Measurements from ENCODE around the gene BRF1. TPM values are rescaled to one million over a fixed set of nuclear protein-coding genes. Genes with fewer than 3 reads are reported as not detected.
"Not testable (repeated sequence)": the region's sequence is repeated elsewhere in the genome, so short reads cannot be mapped to it uniquely, and the experiment has no call there.

The BRF1 gene
- total and polyA plus RNA-seq, 2 donors (not counting 1 experiment from before 2014, with no cell fraction given), result 7.4 to 33.4 TPM

DNA sequence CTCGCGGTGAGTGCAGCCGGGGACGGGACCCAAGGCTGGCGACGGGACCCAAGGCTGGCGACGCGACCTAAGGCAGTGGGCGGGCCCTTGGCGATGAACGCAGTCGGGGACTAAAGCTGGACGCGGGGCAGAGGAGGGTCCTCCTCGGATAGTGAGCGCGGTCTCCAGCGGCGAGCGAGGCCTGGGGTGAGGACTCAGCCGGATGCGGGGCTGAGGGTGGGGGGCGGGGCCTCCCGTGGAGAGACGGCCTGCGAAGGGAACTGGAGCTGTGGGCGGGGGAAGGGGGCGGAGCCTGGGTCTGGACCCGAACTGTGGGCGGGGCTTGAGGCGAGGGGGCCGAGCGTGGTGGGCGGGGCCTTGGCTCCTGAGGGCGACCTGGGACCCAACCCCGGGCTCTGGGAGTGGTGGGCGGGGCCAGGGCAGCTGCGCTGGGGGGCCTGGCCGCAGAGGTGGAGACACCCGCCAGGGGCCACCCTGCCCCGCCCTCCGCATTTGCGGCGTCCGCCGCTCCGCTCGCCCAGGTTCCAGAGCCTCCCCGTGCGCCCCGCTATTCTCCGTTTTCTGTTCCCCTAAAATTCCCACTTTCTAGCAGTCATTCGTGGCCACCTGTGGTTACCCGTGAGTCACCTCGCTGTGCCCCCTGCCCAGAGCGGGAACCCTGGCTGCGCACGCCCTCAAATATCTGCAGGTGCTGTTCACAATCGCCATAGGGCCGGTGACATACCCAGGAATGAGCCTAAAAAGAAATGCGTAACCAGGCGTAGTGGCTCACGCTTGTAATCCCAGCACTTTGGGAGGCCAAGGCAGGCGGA, 508 bp upstream of the BRF1 start:
- Histone ChIP-seq H3K4me1 (ENCODE audit: control insufficient read depth, extremely low read depth, insufficient read depth, low read length) (peaks cover 2% of the 10 kb centered on the region), H2AFZ (ENCODE audit: low read length) (peak overlapping the region; percentile 93), H3K4me3 (replicated peaks in 1 of 4; ENCODE audit: control extremely low read depth in 1 of 4, insufficient read depth in 1 of 4, low read depth in 3 of 4, low read length in 4 of 4) (peak overlapping the region; percentile 58 to 87 (median 78)), H3K27ac (ENCODE audit: insufficient read depth, low read length) (peak overlapping the region; percentile 88), H3K9me3 (ENCODE audit: control insufficient read depth, insufficient read depth, low read depth, low read length) (no peaks in the 10 kb centered on the region), H3K79me2 (ENCODE audit: control insufficient read depth, insufficient read depth, low read length) (peaks cover 15% of the 10 kb centered on the region), H4K20me1 (ENCODE audit: control insufficient read depth, extremely low read depth, insufficient read depth, low read length) (no peaks in the 10 kb centered on the region), H3K4me2 (ENCODE audit: extremely low read depth, insufficient read depth, low read length) (peak overlapping the region; percentile 78), H3K27me3 (ENCODE audit: control insufficient read depth, insufficient read depth, low read length) (no peaks in the 10 kb centered on the region), H3K9ac (ENCODE audit: insufficient read depth, low read length) (peak overlapping the region; percentile 96), H3K36me3 (ENCODE audit: control insufficient read depth, insufficient read depth, low read length) (no peaks in the 10 kb centered on the region)
- TF ChIP-seq, protein P1, sequence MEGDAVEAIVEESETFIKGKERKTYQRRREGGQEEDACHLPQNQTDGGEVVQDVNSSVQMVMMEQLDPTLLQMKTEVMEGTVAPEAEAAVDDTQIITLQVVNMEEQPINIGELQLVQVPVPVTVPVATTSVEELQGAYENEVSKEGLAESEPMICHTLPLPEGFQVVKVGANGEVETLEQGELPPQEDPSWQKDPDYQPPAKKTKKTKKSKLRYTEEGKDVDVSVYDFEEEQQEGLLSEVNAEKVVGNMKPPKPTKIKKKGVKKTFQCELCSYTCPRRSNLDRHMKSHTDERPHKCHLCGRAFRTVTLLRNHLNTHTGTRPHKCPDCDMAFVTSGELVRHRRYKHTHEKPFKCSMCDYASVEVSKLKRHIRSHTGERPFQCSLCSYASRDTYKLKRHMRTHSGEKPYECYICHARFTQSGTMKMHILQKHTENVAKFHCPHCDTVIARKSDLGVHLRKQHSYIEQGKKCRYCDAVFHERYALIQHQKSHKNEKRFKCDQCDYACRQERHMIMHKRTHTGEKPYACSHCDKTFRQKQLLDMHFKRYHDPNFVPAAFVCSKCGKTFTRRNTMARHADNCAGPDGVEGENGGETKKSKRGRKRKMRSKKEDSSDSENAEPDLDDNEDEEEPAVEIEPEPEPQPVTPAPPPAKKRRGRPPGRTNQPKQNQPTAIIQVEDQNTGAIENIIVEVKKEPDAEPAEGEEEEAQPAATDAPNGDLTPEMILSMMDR (conservative IDR thresholded peaks at IDR 0.05 in 1 of 2, IDR thresholded peaks at IDR 0.05 in 1 of 2; ENCODE audit: low read depth in 1 of 2, low read length in 2 of 2), result no peak
- TF ChIP-seq EZH2 (IDR thresholded peaks at IDR 0.05; ENCODE audit: low read length, missing control alignments), result no peak
- DNase-seq (ENCODE audit: low read depth in 2 of 2), result peak; percentile 87 to 93

GRCh38 chr14:105299654-105300541, 903 bp downstream of the BRF1 start:
- TF ChIP-seq EZH2 (IDR thresholded peaks at IDR 0.05; ENCODE audit: low read length, missing control alignments), result no peak
- TF ChIP-seq, protein P1 (conservative IDR thresholded peaks at IDR 0.05 in 1 of 2, IDR thresholded peaks at IDR 0.05 in 1 of 2; ENCODE audit: low read depth in 1 of 2, low read length in 2 of 2), result no peak
- Histone ChIP-seq H3K4me3 (replicated peaks in 1 of 4; ENCODE audit: control extremely low read depth in 1 of 4, insufficient read depth in 1 of 4, low read depth in 3 of 4, low read length in 4 of 4) (peak overlapping the region; percentile 49 to 87 (median 78)), H2AFZ (ENCODE audit: low read length) (peak overlapping the region; percentile 94), H3K9ac (ENCODE audit: insufficient read depth, low read length) (peak overlapping the region; percentile 96), H4K20me1 (ENCODE audit: control insufficient read depth, extremely low read depth, insufficient read depth, low read length) (no peaks in the 10 kb centered on the region), H3K79me2 (ENCODE audit: control insufficient read depth, insufficient read depth, low read length) (peaks cover 18% of the 10 kb centered on the region), H3K9me3 (ENCODE audit: control insufficient read depth, insufficient read depth, low read depth, low read length) (no peaks in the 10 kb centered on the region), H3K36me3 (ENCODE audit: control insufficient read depth, insufficient read depth, low read length) (no peaks in the 10 kb centered on the region), H3K4me2 (ENCODE audit: extremely low read depth, insufficient read depth, low read length) (peak overlapping the region; percentile 94), H3K27ac (ENCODE audit: insufficient read depth, low read length) (peak overlapping the region; percentile 88), H3K27me3 (ENCODE audit: control insufficient read depth, insufficient read depth, low read length) (no peaks in the 10 kb centered on the region), H3K4me1 (ENCODE audit: control insufficient read depth, extremely low read depth, insufficient read depth, low read length) (peaks cover 2% of the 10 kb centered on the region)
- peak in 1 of 2 donors; percentile 8 for DNase-seq (ENCODE audit: low read depth in 2 of 2)

DNA sequence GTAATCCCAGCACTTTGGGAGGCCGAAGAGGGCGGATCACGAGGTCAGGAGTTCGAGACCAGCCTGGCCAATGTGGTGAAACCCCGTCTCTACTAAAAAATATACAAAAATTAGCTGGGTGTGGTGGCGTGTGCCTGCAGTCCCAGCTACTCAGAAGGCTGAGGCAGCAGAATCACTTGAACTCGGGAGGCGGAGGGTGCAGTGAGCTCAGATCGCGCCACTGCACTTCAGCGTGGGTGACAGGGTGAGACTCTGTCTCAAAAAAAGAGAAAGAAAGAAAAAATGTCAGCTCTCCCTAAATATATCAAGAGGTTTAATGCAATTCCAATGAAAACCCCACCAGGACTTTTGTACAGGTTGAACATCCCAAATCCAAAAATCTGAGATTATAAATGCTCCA, 3.5 kb downstream of the BRF1 start:
- H3K36me3 ChIP-seq (ENCODE audit: control insufficient read depth, insufficient read depth, low read length); H4K20me1 ChIP-seq (ENCODE audit: control insufficient read depth, extremely low read depth, insufficient read depth, low read length); H3K27ac ChIP-seq (ENCODE audit: insufficient read depth, low read length); DNase-seq (ENCODE audit: low read depth in 2 of 2); H3K9me3 ChIP-seq (ENCODE audit: control insufficient read depth, insufficient read depth, low read depth, low read length); H3K4me1 ChIP-seq (ENCODE audit: control insufficient read depth, extremely low read depth, insufficient read depth, low read length); H2AFZ ChIP-seq (ENCODE audit: low read length); H3K9ac ChIP-seq (ENCODE audit: insufficient read depth, low read length); H3K27me3 ChIP-seq (ENCODE audit: control insufficient read depth, insufficient read depth, low read length); H3K4me2 ChIP-seq (ENCODE audit: extremely low read depth, insufficient read depth, low read length); H3K4me3 ChIP-seq (replicated peaks in 1 of 4; ENCODE audit: control extremely low read depth in 1 of 4, insufficient read depth in 1 of 4, low read depth in 3 of 4, low read length in 4 of 4): not testable (repeated sequence)
- peaks cover 34% of the 10 kb centered on the region for H3K79me2 ChIP-seq (ENCODE audit: control insufficient read depth, insufficient read depth, low read length)

Data from fibroblast of lung (primary cell).